Measurements from ENCODE around the gene IFNK. TPM values are rescaled to one million over a fixed set of nuclear protein-coding genes. Genes with fewer than 3 reads are reported as not detected.

IFNK gene
- total and polyA plus RNA-seq, 2 experiments from 2014 or later: not detected

Other genes with a start within 250 kb of the IFNK start
- 0.24 TPM in 1 of 2 replicates, not detected in the other for gene EQTN, start 227.1 kb upstream of the IFNK start, total RNA-seq (2014; rRNA removed; shearing (Covaris generic))
- gene EQTN, start 227.1 kb upstream of the IFNK start, polyA plus RNA-seq (2016; fragmentation: Nextera tagmentation; extraction: Ambion mirVana): 0.21 TPM in 1 of 2 replicates, not detected in the other
- gene MOB3B, start 5.5 kb downstream of the IFNK start, total RNA-seq (2014; rRNA removed; shearing (Covaris generic)): 12.1 and 12.4 TPM in 2 replicates
- 7.6 and 8.1 TPM in 2 replicates for gene MOB3B, start 5.5 kb downstream of the IFNK start, polyA plus RNA-seq (2016; fragmentation: Nextera tagmentation; extraction: Ambion mirVana)
- gene C9orf72, start 49.2 kb downstream of the IFNK start, total RNA-seq (2014; rRNA removed; shearing (Covaris generic)): 27.8 and 30.9 TPM in 2 replicates
- gene C9orf72, start 49.2 kb downstream of the IFNK start, polyA plus RNA-seq (2016; fragmentation: Nextera tagmentation; extraction: Ambion mirVana): 8.6 and 11.6 TPM in 2 replicates